ENCODE measurements around the gene OGFRL1.

Gene OGFRL1

DNA sequence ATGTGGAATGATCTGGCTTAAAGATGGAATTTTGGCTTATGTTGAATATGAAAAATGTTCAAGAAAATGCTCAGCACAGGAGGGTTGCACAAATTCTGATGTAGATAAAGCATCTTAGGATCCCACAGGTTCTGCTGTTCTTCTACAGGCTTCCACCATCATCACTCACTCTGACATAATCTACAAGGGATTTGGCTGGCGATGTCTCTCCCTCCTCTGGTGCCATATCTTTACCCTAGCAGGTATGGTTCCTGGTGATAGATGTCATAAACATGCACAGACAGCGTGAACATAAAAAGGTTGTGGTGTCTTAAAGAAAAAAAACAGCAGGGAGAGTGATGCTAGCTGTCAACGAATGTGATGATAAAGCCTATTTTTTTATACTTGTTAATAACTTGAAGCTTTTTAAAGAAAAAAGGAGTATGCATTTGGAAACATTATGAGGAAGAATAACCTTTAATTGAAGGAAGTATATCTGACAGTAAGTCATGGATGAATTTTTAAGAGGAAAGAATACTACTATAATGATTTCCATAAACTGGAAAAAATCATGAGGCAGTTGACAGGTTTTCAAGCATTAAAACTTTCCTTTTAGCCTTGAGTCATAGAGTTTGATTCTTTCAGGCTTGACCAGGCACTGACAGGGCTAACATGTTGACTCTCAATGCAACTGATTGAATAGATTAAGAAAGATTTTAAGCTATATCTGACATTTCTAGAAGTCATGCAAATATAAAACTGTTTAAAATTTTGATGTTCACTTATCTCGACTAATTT is 50.1 kb downstream of the OGFRL1 start:
- TF ChIP-seq, protein P1, sequence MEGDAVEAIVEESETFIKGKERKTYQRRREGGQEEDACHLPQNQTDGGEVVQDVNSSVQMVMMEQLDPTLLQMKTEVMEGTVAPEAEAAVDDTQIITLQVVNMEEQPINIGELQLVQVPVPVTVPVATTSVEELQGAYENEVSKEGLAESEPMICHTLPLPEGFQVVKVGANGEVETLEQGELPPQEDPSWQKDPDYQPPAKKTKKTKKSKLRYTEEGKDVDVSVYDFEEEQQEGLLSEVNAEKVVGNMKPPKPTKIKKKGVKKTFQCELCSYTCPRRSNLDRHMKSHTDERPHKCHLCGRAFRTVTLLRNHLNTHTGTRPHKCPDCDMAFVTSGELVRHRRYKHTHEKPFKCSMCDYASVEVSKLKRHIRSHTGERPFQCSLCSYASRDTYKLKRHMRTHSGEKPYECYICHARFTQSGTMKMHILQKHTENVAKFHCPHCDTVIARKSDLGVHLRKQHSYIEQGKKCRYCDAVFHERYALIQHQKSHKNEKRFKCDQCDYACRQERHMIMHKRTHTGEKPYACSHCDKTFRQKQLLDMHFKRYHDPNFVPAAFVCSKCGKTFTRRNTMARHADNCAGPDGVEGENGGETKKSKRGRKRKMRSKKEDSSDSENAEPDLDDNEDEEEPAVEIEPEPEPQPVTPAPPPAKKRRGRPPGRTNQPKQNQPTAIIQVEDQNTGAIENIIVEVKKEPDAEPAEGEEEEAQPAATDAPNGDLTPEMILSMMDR (IDR thresholded peaks at IDR 0.05; ENCODE audit: insufficient read depth, low read depth, low read length, missing control alignments) = no peak
- no peak for DNase-seq (ENCODE audit: low read depth)
- H3K4me3 ChIP-seq (ENCODE audit: low read depth, low read length) = no peak overlapping the region

DNA sequence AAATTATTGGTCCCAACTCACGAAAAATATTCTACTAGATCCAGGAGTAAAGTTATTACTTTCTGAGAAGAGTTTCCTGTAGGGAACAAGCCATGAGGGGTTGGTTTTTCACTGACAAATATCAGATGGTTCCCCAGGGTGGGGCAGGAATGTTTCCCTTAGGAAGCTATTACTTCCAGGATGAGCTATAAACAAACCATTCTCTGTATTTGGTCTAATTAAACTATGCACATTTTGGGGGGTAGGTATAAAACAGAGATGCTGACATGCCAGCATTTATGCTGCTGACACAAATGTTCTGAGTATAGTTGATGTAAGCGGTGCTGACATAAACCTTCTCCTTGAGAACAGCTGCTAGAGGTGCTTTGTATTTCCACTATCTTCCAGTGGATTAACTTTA is 54.2 kb downstream of the OGFRL1 start:
- H3K4me3 ChIP-seq (ENCODE audit: low read depth, low read length) = no peak overlapping the region
- DNase-seq (ENCODE audit: low read depth) = no peak
- TF ChIP-seq, protein P1 (IDR thresholded peaks at IDR 0.05; ENCODE audit: insufficient read depth, low read depth, low read length, missing control alignments) = no peak

DNA sequence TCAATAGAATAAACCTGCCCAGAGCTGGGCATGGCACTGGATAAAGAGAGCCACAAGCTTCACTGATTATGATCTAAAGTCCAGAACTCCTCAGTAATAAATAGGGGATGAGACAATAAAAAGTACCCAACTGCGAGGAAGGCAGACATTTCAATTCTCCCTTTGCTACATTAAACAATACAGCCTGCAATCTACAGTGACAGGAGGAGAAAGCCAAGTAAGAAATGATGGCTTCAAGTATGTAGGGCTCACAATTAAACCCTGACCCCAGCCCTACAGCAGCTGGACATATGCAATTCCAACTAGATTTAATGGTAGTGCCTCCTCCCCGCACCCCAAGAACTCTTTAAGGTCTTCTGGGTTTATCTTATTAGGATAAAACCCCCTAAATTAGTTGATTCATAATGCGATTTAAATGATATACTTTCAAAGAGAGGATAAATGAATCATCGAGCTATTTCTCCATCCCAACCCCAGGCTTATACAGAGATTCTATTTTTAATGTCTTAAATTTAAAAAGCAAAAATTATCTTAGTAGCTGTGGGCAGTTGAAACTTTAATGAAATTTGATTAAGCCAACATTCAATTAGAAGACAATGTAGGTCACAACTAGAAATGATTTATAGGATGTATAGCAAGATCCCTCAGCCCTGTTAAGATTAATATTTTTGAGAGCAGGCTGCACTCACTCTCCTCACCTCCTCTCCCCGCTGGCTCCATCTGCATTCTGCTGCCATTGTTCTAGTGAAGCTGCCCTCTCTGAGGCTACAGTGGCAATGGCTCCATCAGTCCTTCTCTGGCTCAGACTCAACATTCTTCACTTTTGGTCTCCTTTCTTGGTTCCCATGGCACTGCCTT is 57.1 kb downstream of the OGFRL1 start:
- TF ChIP-seq, protein P1 (IDR thresholded peaks at IDR 0.05; ENCODE audit: insufficient read depth, low read depth, low read length, missing control alignments) = no peak
- no peak overlapping the region for H3K4me3 ChIP-seq (ENCODE audit: low read depth, low read length)
- DNase-seq (ENCODE audit: low read depth) = no peak

DNA sequence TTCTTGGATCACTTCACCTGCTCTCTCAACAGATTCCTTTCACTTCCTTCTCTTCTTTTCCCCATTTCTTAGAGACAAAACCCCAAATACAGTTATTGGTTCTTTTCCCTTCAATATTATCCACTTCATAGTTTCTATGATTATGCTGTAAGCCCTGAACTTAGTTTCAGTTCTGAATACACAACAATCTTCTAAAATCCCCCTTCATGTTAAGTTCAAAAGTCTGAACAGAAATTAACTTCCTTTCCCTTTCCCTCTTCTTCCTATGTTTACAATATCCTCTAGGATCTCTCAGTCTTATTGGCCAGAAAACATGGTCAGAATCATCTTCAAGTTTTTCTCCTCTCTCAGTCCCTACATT is 57.7 kb downstream of the OGFRL1 start:
- TF ChIP-seq, protein P1 (IDR thresholded peaks at IDR 0.05; ENCODE audit: insufficient read depth, low read depth, low read length, missing control alignments) = no peak
- no peak overlapping the region for H3K4me3 ChIP-seq (ENCODE audit: low read depth, low read length)
- no peak for DNase-seq (ENCODE audit: low read depth)

DNA sequence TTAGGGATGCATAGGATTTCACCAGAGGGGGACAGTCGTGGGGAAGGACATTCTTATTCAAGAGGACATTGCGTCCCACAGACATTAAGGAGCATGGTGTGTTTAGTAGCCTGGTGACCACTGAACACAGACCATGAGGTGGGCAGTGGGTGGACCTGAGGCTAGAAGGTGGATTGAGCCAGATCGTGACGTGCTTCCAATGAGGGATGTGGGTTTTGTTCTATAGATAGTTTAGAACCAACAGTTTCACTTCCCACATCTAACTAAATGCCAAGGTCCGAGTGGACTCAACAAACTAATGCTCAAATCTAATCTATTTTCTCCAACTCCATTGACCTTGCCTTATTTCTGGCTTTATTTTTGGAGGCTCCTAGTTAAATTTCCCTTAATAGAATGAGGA is 58.5 kb downstream of the OGFRL1 start:
- no peak overlapping the region for H3K4me3 ChIP-seq (ENCODE audit: low read depth, low read length)
- no peak for DNase-seq (ENCODE audit: low read depth)
- TF ChIP-seq, protein P1 (IDR thresholded peaks at IDR 0.05; ENCODE audit: insufficient read depth, low read depth, low read length, missing control alignments) = no peak

DNA sequence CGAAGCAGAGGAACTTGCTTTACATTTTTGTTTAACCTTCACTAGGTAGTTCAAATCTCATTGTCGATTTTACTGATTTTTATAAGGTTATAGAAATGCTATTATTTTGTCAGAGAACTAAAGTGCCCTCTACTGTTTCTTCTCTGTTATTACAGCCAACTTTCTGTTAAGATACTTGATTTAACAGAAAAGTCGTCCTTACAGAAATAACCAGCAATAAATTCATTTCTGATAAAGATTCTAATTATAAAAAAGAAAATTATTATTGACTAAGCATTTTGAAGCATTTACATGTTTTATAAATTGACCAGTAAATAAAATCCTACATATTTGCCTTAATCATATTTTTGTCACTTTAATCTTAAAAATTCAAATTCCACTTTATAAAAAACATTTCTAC is 60.8 kb downstream of the OGFRL1 start:
- TF ChIP-seq, protein P1 (IDR thresholded peaks at IDR 0.05; ENCODE audit: insufficient read depth, low read depth, low read length, missing control alignments) = peak; percentile 45
- DNase-seq (ENCODE audit: low read depth) = peak; percentile 37
- H3K4me3 ChIP-seq (ENCODE audit: low read depth, low read length) = no peak overlapping the region
